Measurements from ENCODE around the gene ZNF652.

GRCh38 chr17:49404906-49405305 is 42.9 kb upstream of the ZNF652 start:
- TF ChIP-seq EZH2 (IDR thresholded peaks at IDR 0.05; ENCODE audit: low read length, unreplicated experiment) (no peak), CTCF (conservative IDR thresholded peaks at IDR 0.05; ENCODE audit: low read depth, low read length) (no peak)
